ENCODE data around the gene LRP10.

- no peak for TF ChIP-seq CTCF (IDR thresholded peaks at IDR 0.05 in 2 of 3, conservative IDR thresholded peaks at IDR 0.05 in 1 of 3; ENCODE audit: borderline replicate concordance in 1 of 3, insufficient read depth in 1 of 3, low read depth in 2 of 3, low read length in 2 of 3)
- TF ChIP-seq EZH2 (IDR thresholded peaks at IDR 0.05), result no peak
- TF ChIP-seq ZNF274 (IDR thresholded peaks at IDR 0.05; ENCODE audit: low read depth, low read length), result no peak
- no peak for TF ChIP-seq ELF1 (IDR thresholded peaks at IDR 0.05; ENCODE audit: borderline replicate concordance, low read depth)
- TF ChIP-seq ZBTB33 (IDR thresholded peaks at IDR 0.05; ENCODE audit: extremely low read depth, insufficient replicate concordance, low read length), result no peak
- TF ChIP-seq POLR2A (IDR thresholded peaks at IDR 0.05; ENCODE audit: borderline replicate concordance, extremely low read depth, insufficient read depth, insufficient read length), result no peak
- TF ChIP-seq SP1 (IDR thresholded peaks at IDR 0.05; ENCODE audit: low read depth), result no peak
- no peak for TF ChIP-seq MAX (IDR thresholded peaks at IDR 0.05)
- TF ChIP-seq POLR2AphosphoS5 (IDR thresholded peaks at IDR 0.05; ENCODE audit: low read depth, low read length), result no peak
These were observed 3.6 kb downstream of the LRP10 start for GRCh38 chr14:22875003-22875747.
